C4-2B (cell line): Measurements from ENCODE around the gene KCNC1.

Experiments used
- CTCF ChIP-seq: fragments of 450-650 bp; conservative IDR thresholded peaks from 2 replicates; pipeline ENCODE4 v1.5.1; 2017; ENCODE audit warnings: mild to moderate bottlenecking
- ZFX ChIP-seq: fragments of 450-650 bp; IDR thresholded peaks from 2 replicates; pipeline ENCODE4 v1.6.1; 2017

- TF ChIP-seq CTCF (no peak), ZFX (no peak)
These were observed 97.3 kb downstream of the KCNC1 start for GRCh38 chr11:17831883-17832282.
